GM19238 (cell line): ENCODE results near the gene LDB1.

Experiments used
- DNase-seq: peaks from one replicate; pipeline ENCODE4 v3.0.0; 2011; ENCODE audit warnings: low spot score; ENCODE audit not compliant: insufficient read length

Gene LDB1

GRCh38 chr10:102064868-102065560 is 55.2 kb downstream of the LDB1 start, which contains the start of gene HPS6:
Gene HPS6, plus strand, starts transcription at chr10:102065349. Its CDS starts 126 bp downstream, at chr10:102065475.
- peak; percentile 98 for DNase-seq

DNA sequence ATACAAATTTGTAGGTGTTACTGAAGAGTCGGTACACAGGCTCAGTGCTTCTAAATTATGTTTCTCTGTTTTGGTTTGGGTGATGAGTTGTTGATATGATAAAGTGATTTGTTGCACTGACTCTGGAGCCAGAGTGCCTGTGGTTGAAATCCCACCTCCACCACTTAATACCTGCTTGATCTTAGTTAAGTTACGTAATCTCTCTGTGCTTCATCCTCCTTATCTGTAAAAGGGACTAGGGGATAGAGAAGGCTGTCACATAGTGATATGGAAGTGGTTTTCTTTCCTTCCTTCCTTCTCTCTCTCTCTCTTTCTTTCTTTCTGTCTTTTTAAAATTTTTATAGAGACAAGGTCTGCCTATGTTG is 55.7 kb downstream of the LDB1 start:
- no peak for DNase-seq

DNA sequence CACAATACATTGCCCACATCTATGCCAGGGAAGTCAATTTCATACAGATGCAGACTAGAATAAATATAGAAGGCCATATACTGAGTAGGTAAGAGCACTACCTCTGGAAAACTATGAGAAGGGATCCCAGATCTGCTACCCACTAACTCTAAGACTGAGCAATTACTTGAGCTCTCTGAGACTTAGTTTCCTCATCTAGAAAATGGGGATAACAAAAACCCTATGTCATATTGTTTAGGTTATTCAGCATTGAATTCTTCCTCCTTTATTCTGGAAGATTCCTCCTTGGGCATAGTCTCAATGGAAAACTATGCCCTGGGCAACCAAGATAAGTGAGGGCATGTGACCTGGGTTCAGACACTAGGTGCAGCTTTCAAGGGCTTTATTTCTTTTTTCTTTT is 60.2 kb downstream of the LDB1 start:
- DNase-seq, result no peak
